Stimulated activated CD4-positive, alpha-beta T cell treated with anti-CD3 and anti-CD28 coated beads, Interleukin-4, amount 100 ng/mL, for 4 hours (primary cell): Measurements from ENCODE around the gene DLEC1.

Experiments
- DNase-seq, 2 experiments: peaks; one replicate each; pipeline ENCODE4 v3.0.0-alpha.2; 2020

DLEC1 gene

GRCh38 chr3:38039101-38039898 is at the start of gene DLEC1:
DLEC1 (plus strand) TSS chr3:38039208; CDS start chr3:38039226, 18 bp downstream.
- DNase-seq, result peak; percentile 49 to 74

- no peak for DNase-seq
These were observed 49.1 kb upstream of the DLEC1 start for GRCh38 chr3:37989821-37990480.

- no peak for DNase-seq
These were observed 48.5 kb upstream of the DLEC1 start, which contains the start of gene VILL for GRCh38 chr3:37990527-37990926. VILL (plus strand) TSS chr3:37990786; CDS start chr3:37993673, 2,887 bp downstream.

- no peak for DNase-seq
These were observed 47.9 kb upstream of the DLEC1 start for GRCh38 chr3:37991109-37991508.

GRCh38 chr3:37991823-37992222 is 47.2 kb upstream of the DLEC1 start:
- no peak for DNase-seq

GRCh38 chr3:37992271-37993066 is 46.5 kb upstream of the DLEC1 start:
- DNase-seq, result no peak

- no peak for DNase-seq
These were observed 45.9 kb upstream of the DLEC1 start for GRCh38 chr3:37993067-37993455.

GRCh38 chr3:37993460-37993819 is 45.6 kb upstream of the DLEC1 start:
- no peak for DNase-seq

- DNase-seq, result peak; percentile 58 to 65
These were observed 45.0 kb upstream of the DLEC1 start for GRCh38 chr3:37993820-37994638.

- no peak for DNase-seq
These were observed 44.4 kb upstream of the DLEC1 start for GRCh38 chr3:37994639-37994972.

GRCh38 chr3:37995652-37996641 is 43.1 kb upstream of the DLEC1 start:
- DNase-seq, result no peak

- DNase-seq, result peak; percentile 76 to 77
These were observed 42.2 kb upstream of the DLEC1 start for GRCh38 chr3:37996785-37997301.

GRCh38 chr3:37997342-37997741 is 41.7 kb upstream of the DLEC1 start:
- DNase-seq, result no peak

GRCh38 chr3:37997791-37998370 is 41.1 kb upstream of the DLEC1 start:
- no peak for DNase-seq

GRCh38 chr3:37999836-38000235 is 39.2 kb upstream of the DLEC1 start:
- no peak for DNase-seq

- DNase-seq, result no peak
These were observed 38.6 kb upstream of the DLEC1 start for GRCh38 chr3:38000242-38000916.

GRCh38 chr3:38000965-38001455 is 38.0 kb upstream of the DLEC1 start:
- DNase-seq, result no peak

GRCh38 chr3:38001456-38002081 is 37.4 kb upstream of the DLEC1 start:
- DNase-seq, result no peak

GRCh38 chr3:38002291-38002876 is 36.6 kb upstream of the DLEC1 start:
- no peak for DNase-seq
